GM19193 (cell line): ENCODE data around the gene SCAMP4.

ENCODE experiments used
- POLR2A ChIP-seq: IDR thresholded peaks from 4 replicates; pipeline ENCODE4 v1.6.1; 2011; ENCODE audit not compliant: insufficient read depth, insufficient read length; ENCODE audit errors: extremely low read depth

The SCAMP4 gene

GRCh38 chr19:1970003-1970805 is 65.0 kb downstream of the SCAMP4 start:
- no peak for TF ChIP-seq POLR2A

DNA sequence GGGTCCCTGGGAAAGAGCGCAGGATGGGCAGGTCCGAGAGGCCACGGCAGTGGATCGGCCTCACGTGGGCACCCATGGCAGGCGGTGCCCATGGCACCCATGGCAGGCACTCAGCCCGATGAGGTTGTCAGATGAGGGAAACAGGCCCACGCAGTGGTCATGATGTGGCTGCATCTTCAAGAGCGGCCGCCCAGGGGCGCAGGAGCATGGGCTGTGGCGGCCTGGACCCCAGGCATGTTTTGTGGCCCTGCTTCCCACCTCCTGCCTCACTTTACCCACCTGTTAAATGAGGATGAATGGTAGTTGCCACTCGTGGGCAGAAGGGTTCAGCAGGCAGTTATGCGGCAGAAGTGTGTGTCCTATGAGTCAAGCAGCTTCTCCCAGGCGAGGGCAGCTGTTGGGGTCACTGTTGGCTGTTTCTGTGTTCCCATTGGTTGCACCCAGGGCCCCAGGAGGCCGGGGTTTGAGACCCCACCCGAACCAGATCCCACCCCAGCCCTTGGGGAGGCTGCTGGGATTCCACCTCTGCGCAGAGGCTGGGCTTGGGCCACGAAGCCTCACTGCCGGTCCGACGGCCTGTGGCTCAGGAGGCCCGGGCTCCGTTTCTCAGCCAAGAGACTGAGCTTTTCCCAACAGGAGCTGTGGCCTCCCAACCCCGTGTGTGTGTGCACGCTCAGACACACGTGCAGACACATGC is 65.8 kb downstream of the SCAMP4 start:
- TF ChIP-seq POLR2A: no peak

DNA sequence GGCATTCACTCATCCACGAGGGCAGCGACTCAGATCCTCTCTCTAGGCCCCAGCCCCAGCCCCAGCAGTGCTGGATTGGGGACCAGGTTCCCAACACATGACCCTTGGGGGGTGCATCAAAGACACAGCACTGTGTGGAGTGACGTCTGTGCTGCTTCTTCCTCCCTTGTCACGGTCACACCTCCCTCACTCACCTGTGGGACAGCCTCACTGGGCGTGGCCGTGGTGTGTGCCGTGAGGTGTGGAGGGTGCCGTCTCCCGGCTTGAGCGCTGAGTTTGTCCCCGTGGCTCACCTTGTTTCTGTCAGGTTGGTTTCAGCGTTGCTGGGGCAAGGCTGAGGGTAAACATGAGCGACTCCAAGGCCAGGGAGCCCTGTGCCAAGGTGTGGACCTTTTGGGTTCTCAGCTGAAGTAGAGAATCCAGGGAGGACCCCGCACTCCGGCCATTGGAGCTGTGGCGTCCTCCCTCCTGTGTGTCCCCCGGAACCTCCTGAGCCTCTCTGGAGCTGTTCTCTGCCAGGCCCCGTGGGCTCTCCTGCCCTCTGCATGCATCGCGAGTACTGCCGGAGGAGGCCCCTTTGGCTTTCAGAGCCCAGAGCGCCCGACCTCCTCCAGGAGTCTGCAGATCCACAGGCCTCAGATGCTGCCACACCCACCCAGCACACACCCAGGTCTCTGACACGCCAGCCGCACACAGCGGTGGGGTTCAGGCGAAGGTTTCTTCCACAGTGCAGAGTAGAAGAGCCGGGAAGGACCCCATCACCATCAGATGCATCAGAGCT is 69.4 kb downstream of the SCAMP4 start:
- TF ChIP-seq POLR2A: no peak

- no peak for TF ChIP-seq POLR2A
Measured at GRCh38 chr19:1975162-1975480, 69.9 kb downstream of the SCAMP4 start.
